ENCODE results near the gene NUP85.
A peak's percentile ranks its signal among the peaks of the same experiment; 100 is the strongest.
"Not testable (repeated sequence)": the region's sequence is repeated elsewhere in the genome, so short reads cannot be mapped to it uniquely, and the experiment has no call there.

Gene NUP85

DNA sequence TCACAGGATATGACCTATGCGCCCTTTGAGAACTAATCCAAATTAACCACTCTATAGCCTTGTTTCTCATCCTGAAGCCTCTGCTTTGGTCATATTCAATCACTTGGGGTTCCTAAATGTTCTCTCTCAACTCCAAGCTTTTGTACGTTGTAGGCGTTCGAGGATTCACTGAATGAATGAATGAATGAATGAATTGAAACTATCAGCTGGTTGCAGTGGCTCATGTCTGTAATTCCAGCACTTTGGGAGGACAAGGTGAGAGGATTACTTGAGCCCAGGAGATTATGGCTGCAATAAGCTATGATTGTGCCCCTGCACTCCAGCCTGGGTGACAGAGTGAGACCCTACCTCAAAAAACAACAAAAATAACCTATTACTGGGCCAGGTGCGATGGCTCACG lies 16.9 kb upstream of the NUP85 start:
- Histone ChIP-seq H3K36me3 (no peaks in the 10 kb centered on the region), H3K27me3 (no peaks in the 10 kb centered on the region), H3K27ac (no peak overlapping the region), H3K4me1 (peaks cover 0 to 1% (median 0%) of the 10 kb centered on the region in 4 donors), H3K4me3 (no peak overlapping the region), H3K9me3 (no peaks in the 10 kb centered on the region)
- DNase-seq: no peak
- intact Hi-C loops (cut with DNase I; ENCODE audit: low total_unique reads): no loop called here
- TF ChIP-seq, protein P1, sequence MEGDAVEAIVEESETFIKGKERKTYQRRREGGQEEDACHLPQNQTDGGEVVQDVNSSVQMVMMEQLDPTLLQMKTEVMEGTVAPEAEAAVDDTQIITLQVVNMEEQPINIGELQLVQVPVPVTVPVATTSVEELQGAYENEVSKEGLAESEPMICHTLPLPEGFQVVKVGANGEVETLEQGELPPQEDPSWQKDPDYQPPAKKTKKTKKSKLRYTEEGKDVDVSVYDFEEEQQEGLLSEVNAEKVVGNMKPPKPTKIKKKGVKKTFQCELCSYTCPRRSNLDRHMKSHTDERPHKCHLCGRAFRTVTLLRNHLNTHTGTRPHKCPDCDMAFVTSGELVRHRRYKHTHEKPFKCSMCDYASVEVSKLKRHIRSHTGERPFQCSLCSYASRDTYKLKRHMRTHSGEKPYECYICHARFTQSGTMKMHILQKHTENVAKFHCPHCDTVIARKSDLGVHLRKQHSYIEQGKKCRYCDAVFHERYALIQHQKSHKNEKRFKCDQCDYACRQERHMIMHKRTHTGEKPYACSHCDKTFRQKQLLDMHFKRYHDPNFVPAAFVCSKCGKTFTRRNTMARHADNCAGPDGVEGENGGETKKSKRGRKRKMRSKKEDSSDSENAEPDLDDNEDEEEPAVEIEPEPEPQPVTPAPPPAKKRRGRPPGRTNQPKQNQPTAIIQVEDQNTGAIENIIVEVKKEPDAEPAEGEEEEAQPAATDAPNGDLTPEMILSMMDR (IDR thresholded peaks at IDR 0.05): no peak

DNA sequence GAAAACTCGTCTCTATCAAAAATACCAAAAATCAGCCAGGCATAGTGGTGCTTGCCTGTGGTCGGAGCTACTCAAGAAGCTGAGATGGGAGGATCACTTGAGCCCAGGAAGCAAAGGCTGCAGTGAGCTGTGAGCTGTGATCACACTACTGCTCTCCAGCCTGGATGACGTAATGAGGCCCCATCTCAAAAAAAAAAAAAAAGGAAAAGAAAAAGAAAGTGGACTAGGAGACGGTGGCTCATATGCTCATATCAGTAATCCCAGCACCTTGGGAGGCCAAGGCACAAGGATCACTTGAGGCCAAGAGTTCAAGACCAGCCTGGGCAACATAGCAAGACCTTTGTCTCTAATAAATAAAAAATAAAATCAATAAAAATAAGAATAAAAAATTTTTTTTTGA lies 13.9 kb upstream of the NUP85 start:
- H3K27ac ChIP-seq: no peak overlapping the region
- H3K27me3 ChIP-seq: no peaks in the 10 kb centered on the region
- no peak overlapping the region for H3K4me3 ChIP-seq
- intact Hi-C loops (cut with DNase I; ENCODE audit: low total_unique reads): no loop called here
- H3K4me1 ChIP-seq: no peaks in the 10 kb centered on the region
- H3K9me3 ChIP-seq: no peaks in the 10 kb centered on the region
- no peaks in the 10 kb centered on the region for H3K36me3 ChIP-seq
- TF ChIP-seq, protein P1 (IDR thresholded peaks at IDR 0.05): no peak
- no peak for DNase-seq

DNA sequence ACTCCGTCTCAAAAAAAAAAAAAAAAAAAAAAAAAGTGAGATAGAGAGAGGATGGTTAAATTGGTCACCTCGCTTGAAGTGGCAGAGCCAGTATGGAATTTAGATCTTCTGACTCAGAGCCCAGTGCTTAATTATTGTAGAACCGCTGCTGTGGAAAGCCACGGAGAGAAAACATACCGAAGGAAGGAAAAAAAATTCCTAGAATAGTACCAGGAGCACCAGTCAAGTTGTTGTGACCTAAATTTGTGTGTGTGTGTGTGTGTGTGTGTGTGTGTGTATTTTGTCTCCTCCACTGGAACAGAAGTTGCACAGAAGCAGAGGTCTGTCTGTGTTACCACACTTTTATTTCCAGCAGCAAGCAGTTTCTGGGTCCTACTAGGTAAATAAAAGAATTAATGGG lies 10.6 kb upstream of the NUP85 start:
- Histone ChIP-seq H3K36me3 (no peaks in the 10 kb centered on the region), H3K27me3 (no peaks in the 10 kb centered on the region), H3K27ac (no peak overlapping the region), H3K4me3 (no peak overlapping the region), H3K4me1 (no peaks in the 10 kb centered on the region), H3K9me3 (no peaks in the 10 kb centered on the region)
- intact Hi-C loops (cut with DNase I; ENCODE audit: low total_unique reads): no loop called here
- TF ChIP-seq, protein P1 (IDR thresholded peaks at IDR 0.05): no peak
- DNase-seq: no peak

DNA sequence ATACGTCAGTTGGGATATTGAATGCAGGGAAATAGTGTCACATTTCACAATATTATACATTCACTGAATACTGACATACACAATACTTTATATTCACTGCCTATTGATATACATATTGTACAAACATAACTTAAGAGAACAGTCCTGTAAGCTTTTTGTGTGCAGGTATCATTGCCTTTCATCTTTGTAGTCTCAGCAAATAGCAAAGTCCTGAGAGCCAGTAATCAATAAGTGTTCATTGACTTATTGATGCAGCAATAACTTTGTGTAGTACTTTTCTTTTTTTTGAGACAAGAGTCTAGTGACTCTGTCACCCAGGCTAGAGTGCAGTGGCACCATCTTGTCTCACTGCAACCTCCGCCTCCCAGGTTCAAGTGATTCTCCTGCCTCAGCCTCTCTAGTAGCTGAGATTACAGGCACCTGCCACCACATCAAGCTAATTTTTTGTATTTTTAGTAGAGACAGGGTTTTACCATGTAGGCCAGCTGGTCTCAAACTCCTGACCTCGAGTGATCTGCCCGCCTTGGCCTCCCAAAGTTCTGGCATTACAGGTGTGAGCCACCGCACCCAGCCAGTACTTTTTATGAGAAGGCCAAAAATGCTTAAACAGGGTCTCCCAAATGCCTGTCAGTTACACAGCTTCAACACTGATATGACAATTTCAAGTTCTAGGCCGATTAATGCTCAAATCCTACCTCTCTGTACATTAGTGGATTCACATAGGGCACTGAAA lies 5.4 kb upstream of the NUP85 start:
- H3K36me3 ChIP-seq: no peaks in the 10 kb centered on the region
- intact Hi-C loops (cut with DNase I; ENCODE audit: low total_unique reads): loop anchor here (10.0 kb wide), 2 partner anchors 85 to 235 kb away; no protein-coding TSS in a partner anchor

DNA sequence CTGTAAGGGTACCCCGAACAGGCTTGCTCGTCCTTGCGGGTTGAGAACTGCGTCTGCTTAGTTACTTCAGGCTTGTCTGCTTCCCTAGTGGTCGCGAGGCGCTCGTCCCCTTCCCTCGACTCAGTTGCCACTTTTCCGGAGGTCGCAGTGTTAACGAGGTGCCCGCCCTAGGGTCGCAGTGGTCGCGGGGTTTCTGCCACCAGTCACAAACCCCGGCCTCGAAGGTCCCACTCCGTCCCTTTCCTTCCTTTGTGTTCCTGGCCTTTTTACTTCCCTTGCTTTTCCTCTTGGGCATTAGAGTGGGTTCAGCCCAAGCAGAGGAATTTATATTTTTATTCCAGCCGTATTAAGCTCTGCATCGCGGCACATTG lies 299 bp downstream of the NUP85 start:
- no peaks in the 10 kb centered on the region for H3K27me3 ChIP-seq
- H3K36me3 ChIP-seq: peaks cover 11 to 24% (median 18%) of the 10 kb centered on the region in 3 donors
- TF ChIP-seq, protein P1 (IDR thresholded peaks at IDR 0.05): no peak
- H3K4me1 ChIP-seq: peaks cover 0 to 24% (median 12%) of the 10 kb centered on the region in 4 donors
- H3K27ac ChIP-seq: peak overlapping the region; percentile 89 to 92
- intact Hi-C loops (cut with DNase I; ENCODE audit: low total_unique reads): loop anchor here (2.0 to 10.0 kb wide), 3 partner anchors 23 to 241 kb away; partner anchors contain the start of gene SUMO2
- no peaks in the 10 kb centered on the region for H3K9me3 ChIP-seq
- DNase-seq: no peak
- H3K4me3 ChIP-seq: peak overlapping the region; percentile 81 to 92

More for the DNA sequence above, 5.4 kb upstream of the NUP85 start:
- TF ChIP-seq, protein P1 (IDR thresholded peaks at IDR 0.05): no peak
- H3K27ac ChIP-seq: no peak overlapping the region
- no peak for DNase-seq
- H3K27me3 ChIP-seq: no peaks in the 10 kb centered on the region
- no peak overlapping the region for H3K4me3 ChIP-seq
- no peaks in the 10 kb centered on the region for H3K9me3 ChIP-seq
- H3K4me1 ChIP-seq: peaks cover 0 to 5% (median 2%) of the 10 kb centered on the region in 4 donors

DNA sequence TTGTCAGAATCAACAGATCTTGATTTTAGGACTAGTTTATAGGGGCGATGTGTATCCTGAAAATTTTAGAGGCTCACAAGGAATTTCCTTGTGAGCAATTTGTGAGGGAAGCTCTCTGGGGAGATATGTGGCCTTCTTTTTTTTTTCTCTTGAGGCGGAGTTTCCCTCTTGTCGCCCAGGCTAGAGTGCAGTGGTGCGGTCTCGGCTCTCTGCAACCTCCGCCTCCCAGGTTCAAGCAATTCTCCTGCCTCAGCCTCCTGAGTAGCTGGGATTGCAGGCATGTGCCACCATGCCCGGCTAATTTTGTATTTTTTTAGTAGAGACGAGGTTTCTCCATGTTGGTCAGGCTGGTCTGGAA lies 1.6 kb downstream of the NUP85 start:
- not testable (repeated sequence) for H3K27me3 ChIP-seq, H3K4me3 ChIP-seq, H3K9me3 ChIP-seq, H3K27ac ChIP-seq, DNase-seq
- peaks cover 20 to 37% (median 26%) of the 10 kb centered on the region in 3 donors for H3K36me3 ChIP-seq
- peaks cover 0 to 24% (median 12%) of the 10 kb centered on the region in 4 donors for H3K4me1 ChIP-seq
- intact Hi-C loops (cut with DNase I; ENCODE audit: low total_unique reads): loop anchor here (10.0 kb wide), 2 partner anchors 92 to 242 kb away; no protein-coding TSS in a partner anchor
